DOHH2 (cell line): ENCODE results near the gene ADAM33.

ENCODE experiments used
- H3F3A ChIP-seq: fragments of 200-600 bp; sonication (generic), shearing (Covaris generic); 2 replicates; pipeline ENCODE4 v1.6.0; 2016; ENCODE audit warnings: antibody characterized with exemption, mild to moderate bottlenecking; ENCODE audit not compliant: control insufficient read depth, insufficient read depth
- H3K27ac ChIP-seq: fragments of 200-600 bp; sonication (generic); 2 replicates; pipeline ENCODE4 v1.5.1; 2014; ENCODE audit warnings: low read depth, mild to moderate bottlenecking, low read length, moderate library complexity
- H3K27me3 ChIP-seq: fragments of 200-600 bp; sonication (generic); 2 replicates; pipeline ENCODE4 v1.6.1; 2014; ENCODE audit warnings: mild to moderate bottlenecking, low read length, mixed read lengths; ENCODE audit not compliant: control insufficient read depth
- H3K36me3 ChIP-seq: fragments of 200-600 bp; sonication (generic); 2 replicates; pipeline ENCODE4 v1.6.1; 2014; ENCODE audit warnings: mild to moderate bottlenecking, low read length, moderate library complexity, mixed read lengths; ENCODE audit not compliant: control insufficient read depth
- H3K4me1 ChIP-seq: fragments of 200-600 bp; sonication (generic); 2 replicates; pipeline ENCODE4 v1.6.1; 2014; ENCODE audit warnings: mild to moderate bottlenecking, low read length, mixed read lengths; ENCODE audit not compliant: control insufficient read depth
- H3K4me2 ChIP-seq: fragments of 200-600 bp; sonication (generic); 2 replicates; pipeline ENCODE4 v1.6.0; 2014; ENCODE audit warnings: mild to moderate bottlenecking, low read length, moderate library complexity
- H3K4me3 ChIP-seq: fragments of 200-600 bp; sonication (generic); 2 replicates; pipeline ENCODE4 v1.5.1; 2014; ENCODE audit warnings: mild to moderate bottlenecking, low read length, mixed read lengths
- H3K79me2 ChIP-seq: fragments of 200-600 bp; sonication (generic); 2 replicates; pipeline ENCODE4 v1.6.1; 2014; ENCODE audit warnings: mild to moderate bottlenecking, low read length, mixed read lengths; ENCODE audit not compliant: control insufficient read depth
- H3K9me2 ChIP-seq: fragments of 200-600 bp; sonication (generic); replicated peaks from 2 replicates; pipeline ENCODE4 v1.6.1; 2014; ENCODE audit warnings: mild to moderate bottlenecking, low read length, mixed read lengths; ENCODE audit not compliant: control insufficient read depth
- H3K9me3 ChIP-seq: fragments of 200-600 bp; sonication (generic); 2 replicates; pipeline ENCODE4 v1.6.1; 2014; ENCODE audit warnings: antibody characterized with exemption, low read length, mixed read lengths; ENCODE audit not compliant: control insufficient read depth, insufficient read depth
- H4K20me1 ChIP-seq: fragments of 200-600 bp; sonication (generic); 2 replicates; pipeline ENCODE4 v1.6.0; 2014; ENCODE audit warnings: low read depth, mild to moderate bottlenecking, antibody characterized with exemption, low read length, moderate library complexity; ENCODE audit not compliant: control insufficient read depth, insufficient read depth
- CTCF ChIP-seq: fragments of 200-600 bp; sonication (generic); IDR thresholded peaks from one replicate; pipeline ENCODE4 v1.5.1; 2014; ENCODE audit warnings: antibody characterized with exemption, mild to moderate bottlenecking, low read depth, low read length; ENCODE audit not compliant: poor library complexity, severe bottlenecking
- EZH2phosphoT487 ChIP-seq: fragments of 200-600 bp; sonication (generic); IDR thresholded peaks from 2 replicates; pipeline ENCODE4 v1.6.1; 2017; ENCODE audit warnings: borderline replicate concordance, mild to moderate bottlenecking, antibody characterized with exemption, low read length, moderate library complexity, mixed read lengths

ADAM33 gene

GRCh38 chr20:3686421-3686820 is 4.6 kb upstream of the ADAM33 start:
- H3K27ac ChIP-seq: no peak overlapping the region
- no peaks in the 10 kb centered on the region for H3K27me3 ChIP-seq
- H3K79me2 ChIP-seq: no peaks in the 10 kb centered on the region
- no peak overlapping the region for H3K4me3 ChIP-seq
- no peaks in the 10 kb centered on the region for H4K20me1 ChIP-seq
- no peaks in the 10 kb centered on the region for H3K4me1 ChIP-seq
- no peaks in the 10 kb centered on the region for H3K9me3 ChIP-seq
- H3F3A ChIP-seq: no peaks in the 10 kb centered on the region
- H3K9me2 ChIP-seq: no peaks in the 10 kb centered on the region
- no peaks in the 10 kb centered on the region for H3K36me3 ChIP-seq
- TF ChIP-seq EZH2phosphoT487: no peak
- no peak for TF ChIP-seq CTCF
- no peak overlapping the region for H3K4me2 ChIP-seq

- no peaks in the 10 kb centered on the region for H3K9me2 ChIP-seq
- no peak overlapping the region for H3K4me3 ChIP-seq
- TF ChIP-seq EZH2phosphoT487 (no peak), CTCF (no peak)
- H3K27ac ChIP-seq: no peak overlapping the region
- no peaks in the 10 kb centered on the region for H3K9me3 ChIP-seq
- H3K4me2 ChIP-seq: no peak overlapping the region
- no peaks in the 10 kb centered on the region for H3K4me1 ChIP-seq
- no peaks in the 10 kb centered on the region for H3F3A ChIP-seq
- H4K20me1 ChIP-seq: no peaks in the 10 kb centered on the region
- H3K27me3 ChIP-seq: no peaks in the 10 kb centered on the region
- H3K79me2 ChIP-seq: no peaks in the 10 kb centered on the region
- H3K36me3 ChIP-seq: no peaks in the 10 kb centered on the region
Observed at GRCh38 chr20:3685341-3685740, 3.5 kb upstream of the ADAM33 start.

- no peak overlapping the region for H3K4me3 ChIP-seq
- H3K9me3 ChIP-seq: no peaks in the 10 kb centered on the region
Observed at GRCh38 chr20:3681352-3681930, 369 bp downstream of the ADAM33 start.

More at GRCh38 chr20:3681352-3681930, 369 bp downstream of the ADAM33 start:
- Histone ChIP-seq H3K27ac (no peak overlapping the region), H3K36me3 (no peaks in the 10 kb centered on the region), H3K4me1 (no peaks in the 10 kb centered on the region; the same call in 1 of the 2 replicates), H3K9me2 (no peaks in the 10 kb centered on the region), H3K79me2 (no peaks in the 10 kb centered on the region), H3F3A (no peaks in the 10 kb centered on the region), H3K4me2 (no peak overlapping the region), H3K27me3 (no peaks in the 10 kb centered on the region), H4K20me1 (no peaks in the 10 kb centered on the region)
- TF ChIP-seq EZH2phosphoT487 (no peak), CTCF (no peak)
